ENCODE results near the gene FOXJ1.

FOXJ1 gene

DNA sequence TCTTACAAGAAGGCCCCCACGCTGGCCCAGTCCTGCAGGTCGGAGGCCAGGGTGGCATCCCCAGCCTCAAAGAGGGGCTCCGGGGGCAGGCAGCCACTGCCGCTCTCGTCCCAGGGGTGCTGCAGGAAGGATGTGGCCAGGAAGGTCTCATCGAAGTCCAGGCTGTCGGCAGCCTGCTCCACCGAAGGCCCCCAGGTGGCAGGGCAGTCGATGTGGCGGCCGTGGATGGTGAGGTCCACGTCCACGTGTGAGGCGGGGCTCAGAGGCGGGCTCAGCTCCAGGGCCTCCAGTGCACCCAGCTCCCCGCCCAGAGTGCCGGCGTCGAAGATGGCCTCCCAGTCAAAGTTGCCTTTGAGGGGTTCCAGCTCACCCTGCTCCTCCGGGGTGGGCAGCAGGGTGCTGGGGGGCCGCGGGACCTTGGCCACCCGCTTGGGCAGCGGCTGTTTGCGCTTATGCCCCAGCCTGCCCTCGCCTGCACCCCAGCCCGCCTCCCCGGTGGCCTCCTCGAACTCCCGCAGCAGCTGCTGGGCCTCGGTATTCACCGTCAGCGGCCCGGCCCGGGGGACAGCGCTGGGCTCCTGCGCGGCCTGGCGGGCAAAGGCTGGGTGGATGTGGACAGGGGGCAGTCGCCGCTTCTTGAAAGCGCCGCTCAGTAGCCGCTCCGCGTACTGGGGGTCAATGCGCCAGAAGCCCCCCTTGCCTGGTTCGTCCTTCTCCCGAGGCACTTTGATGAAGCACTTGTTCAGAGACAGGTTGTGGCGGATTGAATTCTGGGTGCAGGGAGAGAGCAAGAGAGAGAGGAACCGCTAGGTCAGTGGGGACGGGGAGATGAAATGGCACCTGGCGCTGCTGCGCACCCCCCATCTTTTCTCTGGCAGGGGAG lies 3.5 kb downstream of the FOXJ1 start:
- H3K4me1 ChIP-seq (ENCODE audit: control insufficient read depth, low read depth, low read length): peaks cover 82% of the 10 kb centered on the region
- H3K27ac ChIP-seq (ENCODE audit: low read length): no peak overlapping the region
- H3K4me3 ChIP-seq (ENCODE audit: low read length): peak overlapping the region; percentile 79
- H3K9ac ChIP-seq (ENCODE audit: low read length): no peak overlapping the region
- no peaks in the 10 kb centered on the region for H3K9me3 ChIP-seq (ENCODE audit: control insufficient read depth, low read depth, low read length)
- H3K27me3 ChIP-seq (ENCODE audit: control insufficient read depth, insufficient read depth, low read length): peaks cover 95% of the 10 kb centered on the region
- H3K36me3 ChIP-seq (ENCODE audit: control insufficient read depth, low read depth, low read length): no peaks in the 10 kb centered on the region

GRCh38 chr17:76137001-76137350 lies 4.1 kb downstream of the FOXJ1 start:
- no peak overlapping the region for H3K4me3 ChIP-seq (ENCODE audit: low read length)
- no peak overlapping the region for H3K9ac ChIP-seq (ENCODE audit: low read length)
- no peaks in the 10 kb centered on the region for H3K9me3 ChIP-seq (ENCODE audit: control insufficient read depth, low read depth, low read length)
- H3K4me1 ChIP-seq (ENCODE audit: control insufficient read depth, low read depth, low read length): peaks cover 79% of the 10 kb centered on the region
- H3K27ac ChIP-seq (ENCODE audit: low read length): no peak overlapping the region
- no peaks in the 10 kb centered on the region for H3K36me3 ChIP-seq (ENCODE audit: control insufficient read depth, low read depth, low read length)
- H3K27me3 ChIP-seq (ENCODE audit: control insufficient read depth, insufficient read depth, low read length): peaks cover 93% of the 10 kb centered on the region

DNA sequence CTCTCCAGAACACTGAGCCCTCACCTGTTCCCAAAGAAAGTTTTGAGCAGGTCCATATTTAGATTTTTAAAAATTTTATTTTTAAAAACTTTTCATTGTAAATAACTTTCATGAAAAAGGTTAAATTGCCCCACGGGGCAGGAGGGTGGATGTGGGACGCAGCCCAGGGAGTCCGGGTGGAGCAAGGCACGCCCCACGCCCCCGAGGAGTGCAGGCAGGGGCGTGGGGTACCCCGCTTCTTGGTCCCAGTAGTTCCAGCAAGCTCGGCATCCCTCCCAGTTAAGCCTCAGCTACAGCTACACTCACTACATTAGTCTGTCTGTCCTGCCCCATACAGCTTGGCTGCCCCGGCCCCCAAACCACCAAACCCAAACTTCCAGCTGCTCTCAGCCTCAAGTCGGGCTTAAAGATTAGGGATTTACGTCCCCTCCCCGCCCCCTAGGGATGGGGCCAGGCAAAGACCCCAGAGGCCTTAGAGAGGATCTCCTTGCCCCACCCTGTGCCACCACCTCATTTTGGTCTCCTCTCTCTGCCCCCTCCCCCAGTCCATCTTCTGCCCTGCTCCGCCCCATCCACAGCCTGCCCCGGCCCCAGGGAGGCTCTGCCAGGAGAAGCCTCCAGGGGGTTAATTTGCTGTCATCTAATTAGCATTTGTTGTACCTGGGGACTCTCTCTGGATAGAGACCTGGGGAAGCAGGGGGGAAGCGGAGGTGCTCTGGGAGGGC lies 4.6 kb downstream of the FOXJ1 start:
- H3K4me3 ChIP-seq (ENCODE audit: low read length): no peak overlapping the region
- H3K9ac ChIP-seq (ENCODE audit: low read length): no peak overlapping the region
- H3K27me3 ChIP-seq (ENCODE audit: control insufficient read depth, insufficient read depth, low read length): peaks cover 93% of the 10 kb centered on the region
- no peak overlapping the region for H3K27ac ChIP-seq (ENCODE audit: low read length)
- H3K4me1 ChIP-seq (ENCODE audit: control insufficient read depth, low read depth, low read length): peaks cover 79% of the 10 kb centered on the region
- no peaks in the 10 kb centered on the region for H3K9me3 ChIP-seq (ENCODE audit: control insufficient read depth, low read depth, low read length)
- H3K36me3 ChIP-seq (ENCODE audit: control insufficient read depth, low read depth, low read length): no peaks in the 10 kb centered on the region

- peaks cover 94% of the 10 kb centered on the region for H3K27me3 ChIP-seq (ENCODE audit: control insufficient read depth, insufficient read depth, low read length)
- H3K9me3 ChIP-seq (ENCODE audit: control insufficient read depth, low read depth, low read length): no peaks in the 10 kb centered on the region
- no peaks in the 10 kb centered on the region for H3K36me3 ChIP-seq (ENCODE audit: control insufficient read depth, low read depth, low read length)
- H3K9ac ChIP-seq (ENCODE audit: low read length): peak overlapping the region; percentile 18
- peaks cover 78% of the 10 kb centered on the region for H3K4me1 ChIP-seq (ENCODE audit: control insufficient read depth, low read depth, low read length)
- H3K27ac ChIP-seq (ENCODE audit: low read length): no peak overlapping the region
- peak overlapping the region; percentile 50 for H3K4me3 ChIP-seq (ENCODE audit: low read length)
Observed at GRCh38 chr17:76135810-76136188, 5.2 kb downstream of the FOXJ1 start.

DNA sequence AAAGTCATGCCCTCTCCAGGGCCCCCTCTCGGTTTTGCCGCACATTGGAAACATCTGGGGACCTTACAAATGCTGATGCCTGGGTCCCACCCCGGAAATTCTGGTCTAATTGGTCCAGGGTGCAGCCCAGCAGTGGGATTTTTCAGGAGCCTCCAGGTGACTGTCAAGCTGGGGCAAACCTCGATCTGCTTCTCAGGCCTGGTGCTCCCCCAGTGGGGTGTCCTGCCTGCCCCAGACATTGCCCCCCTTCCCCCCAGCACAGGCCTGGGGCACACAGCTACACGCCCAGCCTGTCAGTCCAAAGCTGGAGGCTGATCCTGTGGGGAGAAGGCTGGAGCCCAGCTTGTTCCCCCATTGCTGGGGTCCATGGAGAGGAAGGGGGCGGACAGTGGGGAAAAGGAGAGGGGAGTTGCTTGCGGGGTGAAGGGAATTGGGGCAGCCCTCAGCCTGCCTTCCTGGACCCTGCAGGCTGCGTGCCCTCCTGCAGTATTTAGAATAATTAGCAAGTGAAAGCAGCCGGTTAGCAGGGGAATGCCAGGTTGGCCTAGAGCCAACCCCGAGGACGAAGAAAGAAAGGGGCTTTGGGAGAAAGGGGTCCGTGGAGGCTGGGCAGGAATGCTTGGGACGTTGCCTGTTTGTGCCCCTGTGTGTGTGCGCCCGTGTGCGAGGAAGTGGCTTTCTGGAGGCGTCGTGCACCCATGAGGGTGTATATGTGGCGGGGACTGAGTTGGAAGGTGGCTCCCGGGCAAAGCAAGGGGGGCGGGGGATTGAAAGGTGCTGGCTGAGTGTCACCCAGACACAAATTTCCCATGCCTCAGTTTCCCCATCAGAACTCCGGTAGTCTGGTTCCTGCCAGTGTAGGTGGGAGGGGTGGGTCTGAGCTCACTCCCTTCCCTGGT lies 5.9 kb downstream of the FOXJ1 start:
- peaks cover 74% of the 10 kb centered on the region for H3K4me1 ChIP-seq (ENCODE audit: control insufficient read depth, low read depth, low read length)
- no peaks in the 10 kb centered on the region for H3K36me3 ChIP-seq (ENCODE audit: control insufficient read depth, low read depth, low read length)
- H3K9ac ChIP-seq (ENCODE audit: low read length): peak overlapping the region; percentile 18
- peak overlapping the region; percentile 50 for H3K4me3 ChIP-seq (ENCODE audit: low read length)
- H3K9me3 ChIP-seq (ENCODE audit: control insufficient read depth, low read depth, low read length): no peaks in the 10 kb centered on the region
- H3K27me3 ChIP-seq (ENCODE audit: control insufficient read depth, insufficient read depth, low read length): peaks cover 94% of the 10 kb centered on the region
- H3K27ac ChIP-seq (ENCODE audit: low read length): no peak overlapping the region

DNA sequence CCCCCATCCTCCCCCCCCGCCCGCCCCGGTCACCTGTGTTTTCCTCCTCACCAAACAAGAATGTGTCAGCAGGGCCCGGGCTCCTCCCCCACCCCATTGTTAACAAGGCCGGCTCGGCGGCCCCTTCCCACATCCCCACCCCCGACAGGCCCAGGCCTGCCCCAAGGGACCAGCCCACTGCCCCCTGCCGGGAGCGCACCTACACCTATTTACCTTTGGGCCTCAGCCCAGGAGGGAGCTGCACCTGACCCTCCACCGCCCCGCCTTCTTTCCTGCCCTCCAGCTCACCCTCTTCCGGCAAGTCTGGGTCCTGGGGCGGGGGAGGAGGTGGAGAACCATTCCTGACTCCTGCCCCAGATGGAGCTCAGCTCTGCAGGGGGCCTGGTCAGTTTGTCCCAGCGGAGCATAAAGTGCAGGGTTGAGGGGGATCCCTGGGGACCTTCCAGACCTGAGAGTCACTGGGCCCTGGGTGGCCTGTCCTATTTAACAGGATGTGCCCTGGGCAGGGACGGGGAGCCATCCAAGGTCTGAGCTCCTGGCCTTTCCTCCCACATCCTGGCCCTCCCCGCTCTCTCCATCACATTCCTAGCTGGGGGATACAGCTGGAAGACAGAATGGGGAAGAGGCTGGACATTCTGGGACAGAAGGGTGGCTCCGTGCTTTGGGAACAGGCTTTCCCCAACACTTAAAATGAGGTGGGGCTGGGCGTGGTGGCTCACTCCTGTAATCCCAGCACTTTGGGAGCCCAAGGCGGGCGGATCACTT lies 8.3 kb downstream of the FOXJ1 start:
- no peak overlapping the region for H3K27ac ChIP-seq (ENCODE audit: low read length)
- no peak overlapping the region for H3K9ac ChIP-seq (ENCODE audit: low read length)
- no peaks in the 10 kb centered on the region for H3K36me3 ChIP-seq (ENCODE audit: control insufficient read depth, low read depth, low read length)
- H3K27me3 ChIP-seq (ENCODE audit: control insufficient read depth, insufficient read depth, low read length): peaks cover 73% of the 10 kb centered on the region
- H3K9me3 ChIP-seq (ENCODE audit: control insufficient read depth, low read depth, low read length): no peaks in the 10 kb centered on the region
- H3K4me3 ChIP-seq (ENCODE audit: low read length): peak overlapping the region; percentile 5
- H3K4me1 ChIP-seq (ENCODE audit: control insufficient read depth, low read depth, low read length): peaks cover 54% of the 10 kb centered on the region

DNA sequence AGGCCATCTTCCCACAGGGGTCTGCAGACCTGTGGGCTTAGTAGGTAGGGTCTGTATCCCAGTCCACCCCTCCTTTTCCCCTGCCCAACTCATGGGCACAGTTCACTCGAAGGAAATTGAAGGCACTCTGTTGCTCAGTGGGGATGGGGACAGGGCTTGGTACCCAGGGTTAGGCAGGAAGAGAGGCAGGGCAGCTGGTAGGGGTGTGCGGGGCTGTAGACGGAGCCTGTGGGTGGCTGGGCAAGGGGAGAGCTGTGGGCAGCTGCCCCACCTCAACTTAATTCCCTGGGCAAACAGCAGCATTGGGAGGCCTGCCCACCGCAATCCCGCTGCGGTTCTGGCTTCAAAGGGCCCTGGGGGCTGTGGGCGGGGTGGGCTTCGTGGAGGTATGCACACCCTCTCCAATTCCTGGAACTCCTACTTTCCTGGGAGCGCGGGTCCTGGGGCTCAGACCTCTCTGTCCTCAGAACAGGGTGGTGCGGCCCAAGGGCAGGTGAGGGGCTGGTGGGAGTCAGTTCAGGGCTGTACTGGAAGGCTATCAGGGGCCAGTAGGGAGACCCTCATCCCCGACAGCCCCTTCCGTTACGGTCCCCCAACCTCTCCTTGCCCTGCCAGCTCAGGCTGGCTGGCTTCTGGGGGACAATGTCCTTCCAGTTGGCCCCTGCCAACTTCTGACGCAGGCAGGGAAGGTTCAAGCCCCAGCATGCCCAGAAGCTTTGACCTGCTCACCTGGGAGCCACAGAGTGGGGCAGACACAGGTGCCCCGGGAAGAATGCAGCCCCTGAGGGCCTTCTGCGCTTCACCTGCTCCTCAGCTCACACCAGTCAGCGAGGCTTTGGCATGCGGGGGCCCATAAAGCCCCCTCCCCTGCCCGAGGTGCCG lies 9.1 kb downstream of the FOXJ1 start:
- Histone ChIP-seq H3K4me1 (ENCODE audit: control insufficient read depth, low read depth, low read length) (peaks cover 47% of the 10 kb centered on the region), H3K27me3 (ENCODE audit: control insufficient read depth, insufficient read depth, low read length) (peaks cover 64% of the 10 kb centered on the region), H3K36me3 (ENCODE audit: control insufficient read depth, low read depth, low read length) (no peaks in the 10 kb centered on the region), H3K4me3 (ENCODE audit: low read length) (peak overlapping the region; percentile 17), H3K9me3 (ENCODE audit: control insufficient read depth, low read depth, low read length) (no peaks in the 10 kb centered on the region), H3K9ac (ENCODE audit: low read length) (no peak overlapping the region), H3K27ac (ENCODE audit: low read length) (no peak overlapping the region)

DNA sequence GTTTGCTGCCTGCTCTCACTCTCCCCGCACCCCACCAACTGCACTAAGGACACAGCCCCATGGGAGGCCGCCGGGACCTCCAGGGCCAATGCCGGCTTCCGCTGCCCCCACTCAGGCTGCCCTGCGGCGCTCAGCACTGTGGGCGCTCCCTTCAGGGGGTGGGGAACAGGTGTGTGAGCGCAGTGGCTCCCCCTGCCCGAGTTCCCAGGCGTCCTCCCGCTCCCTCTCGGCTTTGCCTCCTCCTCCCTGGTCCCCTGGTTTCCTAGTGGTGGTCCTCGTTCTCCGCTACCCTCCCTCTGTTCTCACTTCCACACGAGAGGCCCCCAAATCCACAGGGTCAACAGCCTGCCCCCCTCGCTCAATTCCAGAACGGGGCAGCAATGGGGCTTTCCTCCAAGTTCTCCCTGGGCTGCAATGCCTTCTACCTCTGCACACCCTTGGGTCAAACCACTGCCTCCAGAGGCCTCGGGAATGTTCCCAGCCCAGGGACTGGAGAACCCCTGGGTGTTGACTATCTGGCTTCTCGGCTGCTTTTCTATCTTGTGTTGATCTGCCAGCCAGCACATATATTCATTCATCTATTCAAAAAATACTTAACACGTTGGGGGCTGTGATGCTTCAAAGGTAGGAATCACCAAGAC lies 9.9 kb downstream of the FOXJ1 start:
- H3K9me3 ChIP-seq (ENCODE audit: control insufficient read depth, low read depth, low read length): no peaks in the 10 kb centered on the region
- H3K4me1 ChIP-seq (ENCODE audit: control insufficient read depth, low read depth, low read length): peaks cover 41% of the 10 kb centered on the region
- H3K27ac ChIP-seq (ENCODE audit: low read length): no peak overlapping the region
- no peaks in the 10 kb centered on the region for H3K36me3 ChIP-seq (ENCODE audit: control insufficient read depth, low read depth, low read length)
- H3K4me3 ChIP-seq (ENCODE audit: low read length): no peak overlapping the region
- H3K9ac ChIP-seq (ENCODE audit: low read length): no peak overlapping the region
- H3K27me3 ChIP-seq (ENCODE audit: control insufficient read depth, insufficient read depth, low read length): peaks cover 57% of the 10 kb centered on the region

DNA sequence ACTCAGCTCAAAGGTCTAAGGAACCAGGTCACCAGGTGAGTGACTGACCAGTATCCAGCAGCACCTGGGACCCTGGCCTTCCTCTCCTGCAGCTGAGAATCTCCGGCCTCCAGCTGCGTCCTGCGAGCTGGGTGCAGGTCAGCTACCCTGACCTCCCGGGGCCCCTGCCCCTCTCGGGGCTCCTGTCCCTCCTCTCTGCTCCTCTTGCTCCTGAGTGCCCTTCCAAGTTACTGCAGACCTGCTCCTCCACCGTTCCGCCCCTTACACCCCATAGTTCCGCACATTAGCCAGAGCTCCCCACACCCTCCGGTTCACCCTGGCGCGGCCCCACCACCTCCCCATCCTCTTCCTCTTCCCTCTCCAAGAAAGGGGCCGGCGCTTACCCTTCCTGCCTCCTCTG lies 10.6 kb downstream of the FOXJ1 start:
- no peak overlapping the region for H3K9ac ChIP-seq (ENCODE audit: low read length)

DNA sequence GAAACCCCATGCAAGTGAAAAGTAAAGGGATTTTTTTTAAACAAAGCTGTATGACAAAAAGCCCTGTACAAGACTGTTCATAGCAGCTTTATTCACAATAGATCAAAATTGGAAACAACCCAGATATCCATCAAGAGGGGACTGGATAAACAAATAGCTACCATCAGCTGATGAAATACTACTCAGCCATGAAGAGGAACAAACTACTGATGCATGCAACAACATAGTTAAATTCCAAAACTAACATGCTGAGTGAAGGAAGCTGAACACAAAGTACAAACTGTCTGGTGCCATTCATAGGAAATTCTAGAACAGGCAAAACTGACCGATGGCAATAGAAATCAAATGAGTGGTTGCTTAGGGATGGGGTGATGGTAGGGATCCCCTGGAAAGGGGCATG lies 15.1 kb downstream of the FOXJ1 start:
- no peaks in the 10 kb centered on the region for H3K9me3 ChIP-seq (ENCODE audit: control insufficient read depth, low read depth, low read length)
- no peak overlapping the region for H3K9ac ChIP-seq (ENCODE audit: low read length)
- H3K36me3 ChIP-seq (ENCODE audit: control insufficient read depth, low read depth, low read length): no peaks in the 10 kb centered on the region
- H3K4me3 ChIP-seq (ENCODE audit: low read length): no peak overlapping the region
- peaks cover 11% of the 10 kb centered on the region for H3K27me3 ChIP-seq (ENCODE audit: control insufficient read depth, insufficient read depth, low read length)
- H3K4me1 ChIP-seq (ENCODE audit: control insufficient read depth, low read depth, low read length): peaks cover 4% of the 10 kb centered on the region
- H3K27ac ChIP-seq (ENCODE audit: low read length): no peak overlapping the region

More for the DNA sequence above, 10.6 kb downstream of the FOXJ1 start:
- Histone ChIP-seq H3K27me3 (ENCODE audit: control insufficient read depth, insufficient read depth, low read length) (peaks cover 50% of the 10 kb centered on the region), H3K4me3 (ENCODE audit: low read length) (no peak overlapping the region), H3K36me3 (ENCODE audit: control insufficient read depth, low read depth, low read length) (no peaks in the 10 kb centered on the region), H3K9me3 (ENCODE audit: control insufficient read depth, low read depth, low read length) (no peaks in the 10 kb centered on the region), H3K27ac (ENCODE audit: low read length) (no peak overlapping the region), H3K4me1 (ENCODE audit: control insufficient read depth, low read depth, low read length) (peaks cover 36% of the 10 kb centered on the region)
